Left forelimb (tissue), 1 donor: ENCODE measurements around the gene CHSY1.

Experiments used
- DNase-seq: peaks from one replicate; pipeline ENCODE4 v3.0.0-alpha.2; 2018; ENCODE audit warnings: low spot score

The CHSY1 gene

GRCh38 chr15:101269479-101270223, 17.8 kb upstream of the CHSY1 start:
- DNase-seq, result no peak

- no peak for DNase-seq
These were observed 15.7 kb upstream of the CHSY1 start for GRCh38 chr15:101267320-101268104.

GRCh38 chr15:101266787-101267186, 14.9 kb upstream of the CHSY1 start:
- peak; percentile 57 for DNase-seq

GRCh38 chr15:101266034-101266433, 14.2 kb upstream of the CHSY1 start:
- no peak for DNase-seq

- peak; percentile 23 for DNase-seq
These were observed 13.2 kb upstream of the CHSY1 start for GRCh38 chr15:101264911-101265641.

GRCh38 chr15:101264011-101264410, 12.2 kb upstream of the CHSY1 start:
- peak; percentile 25 for DNase-seq

- DNase-seq, result no peak
These were observed 10.7 kb upstream of the CHSY1 start for GRCh38 chr15:101262551-101262950.

GRCh38 chr15:101258238-101259144, 6.6 kb upstream of the CHSY1 start:
- no peak for DNase-seq

- no peak for DNase-seq
These were observed 4.9 kb upstream of the CHSY1 start for GRCh38 chr15:101256757-101257156.

- DNase-seq, result peak; percentile 70
These were observed 3.9 kb upstream of the CHSY1 start for GRCh38 chr15:101255615-101256241.

GRCh38 chr15:101255051-101255395, 3.2 kb upstream of the CHSY1 start:
- no peak for DNase-seq

GRCh38 chr15:101254157-101255050, 2.6 kb upstream of the CHSY1 start:
- DNase-seq, result peak; percentile 60

GRCh38 chr15:101252836-101253235, 988 bp upstream of the CHSY1 start:
- peak; percentile 8 for DNase-seq

GRCh38 chr15:101250873-101251829, 697 bp downstream of the CHSY1 start:
- peak; percentile 66 for DNase-seq

GRCh38 chr15:101250341-101250831, 1.5 kb downstream of the CHSY1 start:
- DNase-seq, result peak; percentile 63

- peak; percentile 18 for DNase-seq
These were observed 3.6 kb downstream of the CHSY1 start for GRCh38 chr15:101248274-101248673.

- peak; percentile 53 for DNase-seq
These were observed 4.8 kb downstream of the CHSY1 start for GRCh38 chr15:101246824-101247745.

GRCh38 chr15:101246391-101246790, 5.5 kb downstream of the CHSY1 start:
- peak; percentile 1 for DNase-seq
